Measurements from ENCODE around the gene MAPRE3. TPM values are rescaled to one million over a fixed set of nuclear protein-coding genes. Genes with fewer than 3 reads are reported as not detected.
A peak's percentile ranks its signal among the peaks of the same experiment; 100 is the strongest.

Gene MAPRE3
- total and polyA plus RNA-seq, 9 of the 15 experiments (the other 6 are each of a cell fraction or from before 2014, with no cell fraction given), result 0.70 to 43.2 (median 12.6) TPM

DNA sequence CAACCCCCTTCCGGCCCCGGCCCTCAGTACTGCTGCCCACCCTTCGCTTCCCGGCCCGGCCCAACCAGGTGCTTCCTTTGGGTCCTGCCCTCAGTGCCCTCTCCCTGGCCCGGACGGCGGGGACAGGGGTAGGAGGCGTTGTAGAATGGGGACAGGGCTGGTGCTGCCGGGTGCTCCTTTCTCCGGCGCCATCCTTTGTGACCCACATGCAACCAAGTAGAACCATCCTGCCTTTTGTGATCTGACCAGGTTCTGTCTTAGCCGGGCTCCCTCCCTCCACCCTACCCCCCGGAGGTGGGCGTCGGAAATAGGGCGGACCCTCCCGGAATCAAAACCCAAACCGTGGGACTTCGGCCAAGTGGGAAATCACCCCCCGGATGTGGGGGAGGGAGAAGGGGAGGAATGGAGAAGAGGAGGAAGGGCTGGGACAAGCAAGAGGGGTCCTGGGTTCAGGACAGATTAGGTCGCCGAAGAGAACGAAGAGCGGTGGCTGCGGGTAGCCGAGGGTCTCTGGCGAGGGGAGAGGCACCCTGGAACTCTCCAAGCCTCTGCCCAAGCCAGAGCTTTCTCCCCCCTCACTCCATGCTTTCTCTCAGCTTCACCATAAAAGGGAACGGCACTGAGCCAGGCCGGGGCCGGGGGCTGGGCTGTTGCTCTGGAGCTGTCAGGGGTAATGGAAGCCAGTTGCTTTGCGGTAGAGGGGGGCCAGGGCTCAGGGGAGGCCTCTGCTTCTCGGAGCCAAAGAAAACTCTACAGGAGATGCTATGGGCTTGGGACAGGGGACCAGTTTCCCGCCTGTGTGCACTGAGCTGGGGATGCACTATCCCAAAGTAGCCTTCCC is 101.8 kb downstream of the MAPRE3 start (continued):
- TF ChIP-seq, protein P1, sequence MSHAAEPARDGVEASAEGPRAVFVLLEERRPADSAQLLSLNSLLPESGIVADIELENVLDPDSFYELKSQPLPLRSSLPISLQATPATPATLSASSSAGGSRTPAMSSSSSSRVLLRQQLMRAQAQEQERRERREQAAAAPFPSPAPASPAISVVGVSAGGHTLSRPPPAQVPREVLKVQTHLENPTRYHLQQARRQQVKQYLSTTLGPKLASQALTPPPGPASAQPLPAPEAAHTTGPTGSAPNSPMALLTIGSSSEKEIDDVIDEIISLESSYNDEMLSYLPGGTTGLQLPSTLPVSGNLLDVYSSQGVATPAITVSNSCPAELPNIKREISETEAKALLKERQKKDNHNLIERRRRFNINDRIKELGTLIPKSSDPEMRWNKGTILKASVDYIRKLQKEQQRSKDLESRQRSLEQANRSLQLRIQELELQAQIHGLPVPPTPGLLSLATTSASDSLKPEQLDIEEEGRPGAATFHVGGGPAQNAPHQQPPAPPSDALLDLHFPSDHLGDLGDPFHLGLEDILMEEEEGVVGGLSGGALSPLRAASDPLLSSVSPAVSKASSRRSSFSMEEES (CRISPR knock-in tag; IDR thresholded peaks at IDR 0.05), result no peak
- TF ChIP-seq, protein P2, sequence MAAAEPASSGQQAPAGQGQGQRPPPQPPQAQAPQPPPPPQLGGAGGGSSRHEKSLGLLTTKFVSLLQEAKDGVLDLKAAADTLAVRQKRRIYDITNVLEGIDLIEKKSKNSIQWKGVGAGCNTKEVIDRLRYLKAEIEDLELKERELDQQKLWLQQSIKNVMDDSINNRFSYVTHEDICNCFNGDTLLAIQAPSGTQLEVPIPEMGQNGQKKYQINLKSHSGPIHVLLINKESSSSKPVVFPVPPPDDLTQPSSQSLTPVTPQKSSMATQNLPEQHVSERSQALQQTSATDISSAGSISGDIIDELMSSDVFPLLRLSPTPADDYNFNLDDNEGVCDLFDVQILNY (CRISPR knock-in tag; IDR thresholded peaks at IDR 0.05), result no peak
- TF ChIP-seq TRIM28 (IDR thresholded peaks at IDR 0.05) (no peak), ZNF175 (CRISPR knock-in tag; IDR thresholded peaks at IDR 0.05; ENCODE audit: low read depth) (no peak), MYC (IDR thresholded peaks at IDR 0.05; ENCODE audit: low read depth, low read length) (no peak), MYC (CRISPR knock-in tag; IDR thresholded peaks at IDR 0.05; ENCODE audit: borderline replicate concordance, low read depth) (0 out of 2 replicates have a peak, but pooled peaks have one; percentile 32), PHF21A (IDR thresholded peaks at IDR 0.05; ENCODE audit: borderline replicate concordance, low read depth) (no peak), RBFOX2 (IDR thresholded peaks at IDR 0.05; ENCODE audit: low read depth, low read length) (no peak), SMARCE1 (IDR thresholded peaks at IDR 0.05) (0 out of 2 replicates have a peak, but pooled peaks have one; percentile 37), NFIX (CRISPR knock-in tag; IDR thresholded peaks at IDR 0.05; ENCODE audit: low read depth) (no peak), NCOA6 (IDR thresholded peaks at IDR 0.05) (no peak), NCOR1 (IDR thresholded peaks at IDR 0.05) (no peak), CSDE1 (IDR thresholded peaks at IDR 0.05) (no peak), NFRKB (IDR thresholded peaks at IDR 0.05; ENCODE audit: low read depth) (0 out of 2 replicates have a peak, but pooled peaks have one; percentile 31), ELF1 (tag; IDR thresholded peaks at IDR 0.05) (no peak)
- TF ChIP-seq, protein P3, sequence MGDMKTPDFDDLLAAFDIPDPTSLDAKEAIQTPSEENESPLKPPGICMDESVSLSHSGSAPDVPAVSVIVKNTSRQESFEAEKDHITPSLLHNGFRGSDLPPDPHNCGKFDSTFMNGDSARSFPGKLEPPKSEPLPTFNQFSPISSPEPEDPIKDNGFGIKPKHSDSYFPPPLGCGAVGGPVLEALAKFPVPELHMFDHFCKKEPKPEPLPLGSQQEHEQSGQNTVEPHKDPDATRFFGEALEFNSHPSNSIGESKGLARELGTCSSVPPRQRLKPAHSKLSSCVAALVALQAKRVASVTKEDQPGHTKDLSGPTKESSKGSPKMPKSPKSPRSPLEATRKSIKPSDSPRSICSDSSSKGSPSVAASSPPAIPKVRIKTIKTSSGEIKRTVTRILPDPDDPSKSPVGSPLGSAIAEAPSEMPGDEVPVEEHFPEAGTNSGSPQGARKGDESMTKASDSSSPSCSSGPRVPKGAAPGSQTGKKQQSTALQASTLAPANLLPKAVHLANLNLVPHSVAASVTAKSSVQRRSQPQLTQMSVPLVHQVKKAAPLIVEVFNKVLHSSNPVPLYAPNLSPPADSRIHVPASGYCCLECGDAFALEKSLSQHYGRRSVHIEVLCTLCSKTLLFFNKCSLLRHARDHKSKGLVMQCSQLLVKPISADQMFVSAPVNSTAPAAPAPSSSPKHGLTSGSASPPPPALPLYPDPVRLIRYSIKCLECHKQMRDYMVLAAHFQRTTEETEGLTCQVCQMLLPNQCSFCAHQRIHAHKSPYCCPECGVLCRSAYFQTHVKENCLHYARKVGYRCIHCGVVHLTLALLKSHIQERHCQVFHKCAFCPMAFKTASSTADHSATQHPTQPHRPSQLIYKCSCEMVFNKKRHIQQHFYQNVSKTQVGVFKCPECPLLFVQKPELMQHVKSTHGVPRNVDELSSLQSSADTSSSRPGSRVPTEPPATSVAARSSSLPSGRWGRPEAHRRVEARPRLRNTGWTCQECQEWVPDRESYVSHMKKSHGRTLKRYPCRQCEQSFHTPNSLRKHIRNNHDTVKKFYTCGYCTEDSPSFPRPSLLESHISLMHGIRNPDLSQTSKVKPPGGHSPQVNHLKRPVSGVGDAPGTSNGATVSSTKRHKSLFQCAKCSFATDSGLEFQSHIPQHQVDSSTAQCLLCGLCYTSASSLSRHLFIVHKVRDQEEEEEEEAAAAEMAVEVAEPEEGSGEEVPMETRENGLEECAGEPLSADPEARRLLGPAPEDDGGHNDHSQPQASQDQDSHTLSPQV (IDR thresholded peaks at IDR 0.05), result 0 out of 2 replicates have a peak, but pooled peaks have one; percentile 20
- TF ChIP-seq, protein P4, sequence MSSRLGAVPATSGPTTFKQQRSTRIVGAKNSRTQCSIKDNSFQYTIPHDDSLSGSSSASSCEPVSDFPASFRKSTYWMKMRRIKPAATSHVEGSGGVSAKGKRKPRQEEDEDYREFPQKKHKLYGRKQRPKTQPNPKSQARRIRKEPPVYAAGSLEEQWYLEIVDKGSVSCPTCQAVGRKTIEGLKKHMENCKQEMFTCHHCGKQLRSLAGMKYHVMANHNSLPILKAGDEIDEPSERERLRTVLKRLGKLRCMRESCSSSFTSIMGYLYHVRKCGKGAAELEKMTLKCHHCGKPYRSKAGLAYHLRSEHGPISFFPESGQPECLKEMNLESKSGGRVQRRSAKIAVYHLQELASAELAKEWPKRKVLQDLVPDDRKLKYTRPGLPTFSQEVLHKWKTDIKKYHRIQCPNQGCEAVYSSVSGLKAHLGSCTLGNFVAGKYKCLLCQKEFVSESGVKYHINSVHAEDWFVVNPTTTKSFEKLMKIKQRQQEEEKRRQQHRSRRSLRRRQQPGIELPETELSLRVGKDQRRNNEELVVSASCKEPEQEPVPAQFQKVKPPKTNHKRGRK (tag; IDR thresholded peaks at IDR 0.05), result no peak
- TF ChIP-seq, protein P5, sequence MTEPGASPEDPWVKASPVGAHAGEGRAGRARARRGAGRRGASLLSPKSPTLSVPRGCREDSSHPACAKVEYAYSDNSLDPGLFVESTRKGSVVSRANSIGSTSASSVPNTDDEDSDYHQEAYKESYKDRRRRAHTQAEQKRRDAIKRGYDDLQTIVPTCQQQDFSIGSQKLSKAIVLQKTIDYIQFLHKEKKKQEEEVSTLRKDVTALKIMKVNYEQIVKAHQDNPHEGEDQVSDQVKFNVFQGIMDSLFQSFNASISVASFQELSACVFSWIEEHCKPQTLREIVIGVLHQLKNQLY (CRISPR knock-in tag; conservative IDR thresholded peaks at IDR 0.05), result no peak

Measured in K562 (cell line).